Jurkat, Clone E6-1 (cell line): ENCODE results near the gene STX1B.

ENCODE experiments used
- DNase-seq: peaks from one replicate; pipeline ENCODE4 v3.0.0-alpha.2; 2011; ENCODE audit warnings: low read depth, low spot score
- H3K4me3 ChIP-seq: 2 replicates; pipeline ENCODE4 v1.5.1; 2011; ENCODE audit warnings: mild to moderate bottlenecking, low read length, control low read depth, moderate library complexity

The STX1B gene

GRCh38 chr16:30983898-30984610 is 26.4 kb downstream of the STX1B start:
- no peak for DNase-seq
- H3K4me3 ChIP-seq, result no peak overlapping the region

GRCh38 chr16:30983289-30983889 is 27.0 kb downstream of the STX1B start:
- DNase-seq, result no peak
- H3K4me3 ChIP-seq, result no peak overlapping the region

GRCh38 chr16:30982548-30983288 is 27.7 kb downstream of the STX1B start:
- no peak for DNase-seq
- H3K4me3 ChIP-seq, result no peak overlapping the region

- no peak overlapping the region for H3K4me3 ChIP-seq
- DNase-seq, result no peak
These were observed 29.5 kb downstream of the STX1B start for GRCh38 chr16:30980959-30981358.

- no peak overlapping the region for H3K4me3 ChIP-seq
These were observed 30.0 kb downstream of the STX1B start for GRCh38 chr16:30980434-30980833.

GRCh38 chr16:30980023-30980371 is 30.4 kb downstream of the STX1B start:
- no peak for DNase-seq
- H3K4me3 ChIP-seq, result no peak overlapping the region

More at GRCh38 chr16:30980434-30980833, 30.0 kb downstream of the STX1B start:
- no peak for DNase-seq

- no peak for DNase-seq
These were observed 31.0 kb downstream of the STX1B start for GRCh38 chr16:30979170-30980022.

GRCh38 chr16:30977502-30977901 is 32.9 kb downstream of the STX1B start:
- no peak overlapping the region for H3K4me3 ChIP-seq
- no peak for DNase-seq

More at GRCh38 chr16:30979170-30980022, 31.0 kb downstream of the STX1B start:
- H3K4me3 ChIP-seq, result no peak overlapping the region

DNA sequence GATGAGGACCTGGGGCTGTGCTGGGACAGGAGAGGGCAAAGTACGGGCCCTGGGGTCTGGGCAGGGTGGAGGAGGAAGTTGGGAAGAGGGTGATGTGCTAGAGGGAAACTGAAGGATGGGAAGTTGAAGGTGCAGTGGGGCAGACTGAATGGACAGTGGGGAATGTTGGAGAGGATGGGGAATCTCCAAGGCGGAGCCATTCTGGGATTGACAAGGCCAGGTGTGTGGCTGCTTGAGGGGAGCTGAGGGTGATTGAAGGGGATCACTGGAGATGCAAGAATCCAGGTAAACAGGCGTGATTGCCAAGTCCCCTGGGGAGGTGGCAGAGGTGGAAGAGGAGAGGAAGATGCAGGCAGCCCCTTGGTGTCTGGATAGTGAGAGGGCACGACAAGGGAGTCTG is 34.0 kb downstream of the STX1B start:
- H3K4me3 ChIP-seq, result no peak overlapping the region
- no peak for DNase-seq

DNA sequence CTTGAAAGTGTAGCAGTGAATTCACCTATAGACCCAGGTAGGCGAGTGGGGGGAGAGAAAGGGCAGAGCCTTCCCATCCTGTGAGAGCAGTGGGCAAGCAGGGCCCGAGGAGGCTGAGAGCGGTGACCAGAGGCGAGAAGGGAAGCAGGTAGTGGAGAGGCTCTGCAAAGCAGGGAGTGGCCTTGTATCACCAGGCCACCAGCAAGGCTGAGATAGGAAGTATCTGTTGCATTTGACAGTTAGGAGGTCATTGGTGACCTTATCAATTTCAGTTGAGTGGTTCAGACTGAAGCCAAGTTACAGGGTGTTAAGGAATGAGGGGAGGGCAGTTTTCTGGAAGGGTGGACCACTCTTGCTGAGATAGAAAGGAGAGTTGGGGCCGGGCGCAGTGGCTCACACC is 36.1 kb downstream of the STX1B start:
- DNase-seq, result no peak
- H3K4me3 ChIP-seq, result no peak overlapping the region

DNA sequence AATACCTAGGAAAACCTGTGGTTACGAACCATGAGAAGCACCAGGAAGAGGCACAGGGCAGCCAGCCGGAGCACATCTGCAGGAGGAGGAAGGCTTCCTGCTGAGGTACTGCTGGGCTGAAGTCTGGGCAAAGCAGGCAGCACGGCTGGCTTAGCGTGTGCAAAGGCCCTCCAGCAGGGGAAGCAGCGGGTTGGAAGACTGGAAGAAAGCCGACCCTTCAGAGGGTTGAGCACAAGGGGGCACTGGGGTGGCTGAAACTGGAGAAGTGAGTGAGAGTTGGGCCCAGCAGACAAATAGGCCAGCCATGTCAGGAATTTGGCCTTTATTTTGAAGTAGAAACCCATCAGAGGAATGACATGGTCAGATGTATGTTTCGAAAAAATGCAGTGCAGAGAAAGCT is 37.6 kb downstream of the STX1B start:
- no peak for DNase-seq
- no peak overlapping the region for H3K4me3 ChIP-seq

DNA sequence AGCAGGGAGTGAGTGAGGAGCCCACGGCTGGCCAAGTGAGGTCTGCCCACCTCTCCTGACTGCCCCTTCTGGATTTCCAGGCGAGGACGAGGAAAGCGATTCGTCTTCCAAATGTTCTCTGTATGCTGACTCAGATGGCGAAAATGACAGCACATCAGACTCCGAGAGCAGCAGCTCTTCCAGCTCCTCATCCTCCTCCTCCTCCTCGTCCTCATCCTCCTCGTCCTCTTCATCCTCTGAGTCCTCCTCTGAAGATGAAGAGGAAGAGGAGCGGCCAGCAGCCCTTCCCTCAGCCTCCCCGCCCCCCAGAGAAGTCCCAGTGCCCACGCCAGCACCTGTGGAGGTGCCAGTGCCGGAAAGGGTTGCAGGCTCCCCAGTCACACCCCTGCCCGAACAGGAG is 39.1 kb downstream of the STX1B start:
- no peak overlapping the region for H3K4me3 ChIP-seq
- no peak for DNase-seq

DNA sequence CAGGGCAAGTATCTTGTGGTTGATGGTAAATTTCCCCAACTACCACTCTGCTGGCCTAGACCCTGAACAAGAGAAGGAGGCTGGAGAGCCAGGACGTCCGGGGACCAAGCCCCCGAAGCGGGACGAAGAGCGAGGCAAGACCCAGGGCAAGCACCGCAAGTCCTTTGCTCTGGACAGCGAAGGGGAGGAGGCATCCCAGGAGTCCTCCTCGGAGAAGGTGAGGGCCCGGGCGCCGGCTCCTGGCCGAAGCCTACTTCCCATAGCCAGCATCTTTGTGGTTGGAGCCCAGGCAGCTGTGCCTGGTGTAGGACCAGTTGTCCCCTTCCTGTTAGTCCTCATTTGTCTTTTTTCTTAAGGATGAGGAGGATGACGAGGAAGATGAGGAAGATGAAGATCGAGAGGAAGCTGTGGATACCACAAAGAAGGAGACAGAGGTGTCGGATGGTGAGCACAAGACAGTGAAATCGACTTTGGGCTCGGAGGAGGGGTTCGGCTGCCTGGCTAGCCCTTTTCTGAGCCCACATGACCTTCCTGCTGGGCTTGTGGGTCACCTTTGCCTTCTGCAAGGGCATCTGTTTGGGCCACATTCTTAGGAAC is 41.1 kb downstream of the STX1B start:
- DNase-seq, result no peak
- H3K4me3 ChIP-seq, result no peak overlapping the region

DNA sequence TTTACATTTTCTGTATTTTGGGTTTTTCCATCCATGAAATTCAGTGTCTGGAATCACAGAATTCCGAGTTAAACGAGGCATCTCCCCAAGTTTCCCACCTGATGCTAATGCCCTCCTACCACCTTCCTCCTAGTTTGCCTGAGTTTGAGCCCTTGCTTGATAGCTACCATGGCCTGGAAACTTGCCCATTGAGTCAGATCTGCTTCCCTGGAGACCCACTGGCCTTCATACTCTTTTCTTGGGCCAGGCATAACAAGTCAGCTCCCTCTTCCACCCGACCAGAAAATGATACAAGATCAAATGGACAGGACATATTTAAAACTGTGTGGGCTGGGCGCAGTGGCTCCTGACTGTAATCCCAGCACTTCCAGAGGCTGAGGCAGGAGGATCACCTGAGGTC is 42.6 kb downstream of the STX1B start:
- no peak for DNase-seq
- H3K4me3 ChIP-seq, result no peak overlapping the region

- no peak overlapping the region for H3K4me3 ChIP-seq
- no peak for DNase-seq
These were observed 44.3 kb downstream of the STX1B start for GRCh38 chr16:30966033-30966619.

DNA sequence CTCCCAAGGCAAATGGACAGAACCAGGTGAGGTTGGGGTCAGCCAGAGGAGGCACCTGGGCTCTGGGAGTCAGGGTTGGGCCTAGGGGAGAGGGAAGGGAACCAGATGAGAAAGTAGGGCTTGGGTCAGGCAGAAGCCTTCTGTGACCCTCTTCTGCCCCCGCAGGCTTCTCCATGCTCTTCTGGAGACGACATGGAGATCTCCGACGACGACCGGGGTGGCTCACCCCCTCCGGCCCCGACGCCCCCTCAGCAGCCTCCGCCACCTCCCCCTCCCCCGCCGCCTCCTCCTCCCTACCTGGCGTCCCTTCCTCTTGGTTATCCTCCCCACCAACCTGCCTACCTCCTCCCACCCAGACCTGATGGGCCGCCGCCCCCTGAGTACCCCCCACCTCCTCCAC is 45.0 kb downstream of the STX1B start:
- no peak for DNase-seq
- no peak overlapping the region for H3K4me3 ChIP-seq

- no peak overlapping the region for H3K4me3 ChIP-seq
- no peak for DNase-seq
These were observed 45.7 kb downstream of the STX1B start for GRCh38 chr16:30964574-30965226.

DNA sequence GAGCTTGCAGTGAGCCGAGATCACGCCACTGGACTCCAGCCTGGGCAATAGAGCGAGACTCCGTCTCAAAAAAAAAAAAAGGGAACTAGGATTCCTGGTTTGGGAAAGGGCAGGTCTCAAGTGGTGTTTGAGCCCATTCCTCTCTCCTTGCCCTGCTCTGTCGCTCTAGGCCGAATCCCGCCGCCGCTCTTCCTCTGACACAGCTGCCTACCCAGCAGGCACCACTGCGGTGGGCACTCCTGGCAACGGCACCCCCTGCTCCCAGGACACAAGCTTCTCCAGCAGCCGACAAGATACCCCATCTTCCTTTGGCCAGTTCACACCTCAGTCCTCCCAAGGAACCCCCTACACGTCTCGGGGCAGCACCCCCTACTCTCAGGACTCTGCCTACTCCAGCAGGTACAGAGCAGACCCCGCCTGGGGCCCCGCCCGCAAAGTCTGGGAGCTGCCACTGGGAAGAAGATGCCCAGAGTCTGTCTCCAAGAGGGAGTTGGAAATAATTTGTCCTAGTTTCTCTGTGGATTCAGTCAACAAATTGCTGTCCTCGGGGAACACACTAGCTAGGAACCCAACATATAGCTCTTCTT is 46.4 kb downstream of the STX1B start:
- no peak overlapping the region for H3K4me3 ChIP-seq
- no peak for DNase-seq
